Naive thymus-derived CD4-positive, alpha-beta T cell (primary cell): ENCODE measurements around the gene ZNF451. TPM values are rescaled to one million over a fixed set of nuclear protein-coding genes. Genes with fewer than 3 reads are reported as not detected.
A peak's percentile ranks its signal among the peaks of the same experiment; 100 is the strongest.
"Not testable (repeated sequence)": the region's sequence is repeated elsewhere in the genome, so short reads cannot be mapped to it uniquely, and the experiment has no call there.

Experiments
- ATAC-seq: fragments of 150-1000 bp; cut with Tn5 transposase; 2 replicates; pipeline ENCODE4 v1.10.0; 2021; ENCODE audit warnings: mild to moderate bottlenecking, moderate library complexity
- CTCF ChIA-PET: fragments of 350-600 bp; sonication (Branson Sonifier 250); formaldehyde crosslinking; loops from one replicate; lab custom pipeline; 2021; ENCODE audit warnings: antibody characterized with exemption; lab: Charles Lee
- POLR2A ChIA-PET: fragments of 350-600 bp; sonication (Branson Sonifier 250); formaldehyde crosslinking; loops from one replicate; lab custom pipeline; 2021; ENCODE audit warnings: antibody characterized with exemption, inconsistent platforms; lab: Charles Lee
- DNase-seq, 9 donors: peaks; one replicate each; pipeline versions ENCODE4 v3.0.0 to v3.0.0-alpha.2; 2020 to 2022; ENCODE audit warnings: mixed read lengths in 1 of 9
- H3K27ac ChIP-seq: one replicate; pipeline ENCODE4 v1.7.0; 2013; ENCODE audit warnings: mild to moderate bottlenecking, low read depth, low read length, moderate library complexity
- H3K27me3 ChIP-seq, 2 donors: one replicate each; pipeline ENCODE4 v1.7.0; 2013; ENCODE audit warnings: low read length in 2 of 2, mild to moderate bottlenecking in 2 of 2, moderate library complexity in 2 of 2; ENCODE audit not compliant: control insufficient read depth in 2 of 2, insufficient read depth in 2 of 2
- H3K36me3 ChIP-seq, 3 experiments: 1 replicate in 2 of 3; 2 replicates in 1 of 3; pipeline ENCODE4 v1.7.0; 2013; ENCODE audit warnings: low read length in 3 of 3, mild to moderate bottlenecking in 3 of 3, moderate library complexity in 1 of 3; ENCODE audit not compliant: insufficient read depth in 3 of 3, control insufficient read depth in 2 of 3
- H3K4me1 ChIP-seq, 2 donors: one replicate each; pipeline ENCODE4 v1.7.0; 2013; ENCODE audit warnings: low read length in 2 of 2, mild to moderate bottlenecking in 2 of 2, moderate library complexity in 1 of 2; ENCODE audit not compliant: control insufficient read depth in 2 of 2, insufficient read depth in 2 of 2
- H3K4me3 ChIP-seq: 2 replicates; pipeline ENCODE4 v1.7.0; 2013; ENCODE audit warnings: mild to moderate bottlenecking, low read length
- H3K9me3 ChIP-seq, 3 experiments: 1 replicate in 2 of 3; 2 replicates in 1 of 3; pipeline ENCODE4 v1.7.0; 2013; ENCODE audit warnings: low read length in 3 of 3; ENCODE audit not compliant: control insufficient read depth in 2 of 3
- H3K27ac Mint-ChIP-seq, 9 donors: one replicate each; pipeline ENCODE4 v1.8.0; 2020 to 2022; ENCODE audit warnings: mixed read lengths in 9 of 9, mild to moderate bottlenecking in 8 of 9, moderate library complexity in 5 of 9, inconsistent platforms in 2 of 9
- H3K27me3 Mint-ChIP-seq, 5 donors: one replicate each; pipeline ENCODE4 v1.8.0; 2021 to 2022; ENCODE audit warnings: mixed read lengths in 5 of 5, mild to moderate bottlenecking in 1 of 5
- H3K36me3 Mint-ChIP-seq, 5 donors: one replicate each; pipeline ENCODE4 v1.8.0; 2020 to 2022; ENCODE audit warnings: mixed read lengths in 5 of 5, mild to moderate bottlenecking in 3 of 5, inconsistent platforms in 1 of 5
- H3K4me1 Mint-ChIP-seq, 7 donors: one replicate each; pipeline ENCODE4 v1.8.0; 2020 to 2022; ENCODE audit warnings: mixed read lengths in 7 of 7, mild to moderate bottlenecking in 3 of 7, inconsistent platforms in 1 of 7
- H3K4me3 Mint-ChIP-seq, 10 donors: one replicate each; pipeline ENCODE4 v1.8.0; 2020 to 2022; ENCODE audit warnings: mild to moderate bottlenecking in 10 of 10, mixed read lengths in 10 of 10, moderate library complexity in 6 of 10, inconsistent platforms in 2 of 10
- H3K9me3 Mint-ChIP-seq, 11 donors: one replicate each; pipeline ENCODE4 v1.8.0; 2020 to 2022; ENCODE audit warnings: mixed read lengths in 11 of 11, mild to moderate bottlenecking in 4 of 11, inconsistent platforms in 1 of 11, moderate library complexity in 1 of 11
- intact Hi-C, 2 donors: fragments of 100-400 bp; cut with micrococcal nuclease; formaldehyde crosslinking; loops; one replicate each; pipeline ENCODE4 v1.15.1; 2023
- polyA plus RNA-seq, 2 donors: library from polyadenylated mRNA; unstranded; fragments of 300-500 nt; fragmentation: Illumina TruSeq; gene quantifications; one replicate each; pipeline ENCODE4 v1.2.3, GENCODE V29; 2021
- total RNA-seq, 6 experiments: library from RNA in 5 of 6; stranded (reverse) in 5 of 6; gene quantifications; 1 replicate in 5 of 6; 2 replicates in 1 of 6; pipeline ENCODE4 v1.2.3 and lab custom pipeline; 2021 to 2026

Gene ZNF451
- total and polyA plus RNA-seq, 7 experiments from 2014 or later, result 29.8 to 116 (median 96.2) TPM

GRCh38 chr6:57047257-57047585, 42.8 kb upstream of the ZNF451 start:
- H3K9me3 Mint-ChIP-seq, POLR2A ChIA-PET, H3K4me1 ChIP-seq, H3K27me3 ChIP-seq, CTCF ChIA-PET, H3K27ac ChIP-seq, H3K4me3 ChIP-seq, H3K9me3 ChIP-seq, H3K27ac Mint-ChIP-seq, DNase-seq, H3K4me3 Mint-ChIP-seq: not testable (repeated sequence)
- H3K36me3 Mint-ChIP-seq, result peaks cover 0 to 22% (median 4%) of the 10 kb centered on the region in 5 donors
- peaks cover 0 to 13% (median 3%) of the 10 kb centered on the region in 3 experiments for H3K36me3 ChIP-seq
- peak; percentile 43 for ATAC-seq
- intact Hi-C loops, result loop anchor here in 1 of 2 donors (2.0 kb wide), 2 partner anchors 176 to 270 kb away; partner anchors contain the start of genes PRIM2 and RAB23
- peaks cover 21 to 41% (median 32%) of the 10 kb centered on the region in 7 donors for H3K4me1 Mint-ChIP-seq
- H3K27me3 Mint-ChIP-seq, result peaks cover 0 to 35% (median 1%) of the 10 kb centered on the region in 5 donors

- H3K4me1 ChIP-seq, CTCF ChIA-PET, H3K27ac ChIP-seq, H3K4me3 ChIP-seq, DNase-seq, H3K27me3 ChIP-seq, ATAC-seq, H3K9me3 Mint-ChIP-seq, H3K9me3 ChIP-seq, POLR2A ChIA-PET: not testable (repeated sequence)
- peaks cover 21 to 41% (median 32%) of the 10 kb centered on the region in 7 donors for H3K4me1 Mint-ChIP-seq
- peaks cover 0 to 22% (median 6%) of the 10 kb centered on the region in 5 donors for H3K36me3 Mint-ChIP-seq
- peak overlapping the region; percentile 44 to 86 (median 68) for H3K27ac Mint-ChIP-seq
- intact Hi-C loops, result loop anchor here (2.0 kb wide), 3 partner anchors 19 to 269 kb away; partner anchors contain the start of genes PRIM2 (in 2 of the 2) and RAB23 (in 1 of the 2)
- peak overlapping the region; percentile 46 to 84 (median 70) for H3K4me3 Mint-ChIP-seq
- peaks cover 0 to 30% (median 0%) of the 10 kb centered on the region in 5 donors for H3K27me3 Mint-ChIP-seq
- H3K36me3 ChIP-seq, result peaks cover 0 to 17% (median 6%) of the 10 kb centered on the region in 3 experiments
Measured at GRCh38 chr6:57047859-57048258, 42.1 kb upstream of the ZNF451 start.

- DNase-seq, result no peak
- intact Hi-C loops, result loop anchor here in 1 of 2 donors (2.0 kb wide), 2 partner anchors 18 to 268 kb away; partner anchors contain the start of gene PRIM2
- H3K4me3 ChIP-seq, result no peak overlapping the region
- ATAC-seq, result no peak
- H3K4me1 ChIP-seq, result peaks cover 0 to 9% of the 10 kb centered on the region in 2 donors
- CTCF ChIA-PET, result no interaction called here
- POLR2A ChIA-PET, result no interaction called here
- H3K4me1 Mint-ChIP-seq, result peaks cover 21 to 41% (median 32%) of the 10 kb centered on the region in 7 donors
- no peak overlapping the region for H3K27ac ChIP-seq
- peak overlapping the region in 6 of 9 donors; percentile 14 to 75 (median 58) for H3K27ac Mint-ChIP-seq
- peaks cover 0 to 23% (median 8%) of the 10 kb centered on the region in 3 experiments for H3K36me3 ChIP-seq
- H3K4me3 Mint-ChIP-seq, result peak overlapping the region; percentile 46 to 84 (median 68)
- peaks cover 0 to 24% (median 0%) of the 10 kb centered on the region in 5 donors for H3K27me3 Mint-ChIP-seq
- no peaks in the 10 kb centered on the region for H3K27me3 ChIP-seq
- peaks cover 0 to 27% (median 13%) of the 10 kb centered on the region in 5 donors for H3K36me3 Mint-ChIP-seq
- no peaks in the 10 kb centered on the region for H3K9me3 Mint-ChIP-seq
- H3K9me3 ChIP-seq, result no peaks in the 10 kb centered on the region
Measured at GRCh38 chr6:57048577-57048976, 41.4 kb upstream of the ZNF451 start.

GRCh38 chr6:57063847-57064246, 26.1 kb upstream of the ZNF451 start:
- Mint-ChIP-seq H3K27ac (no peak overlapping the region), H3K36me3 (peaks cover 0 to 43% (median 21%) of the 10 kb centered on the region in 5 donors), H3K4me1 (peaks cover 0 to 8% (median 0%) of the 10 kb centered on the region in 7 donors), H3K4me3 (no peak overlapping the region), H3K9me3 (no peaks in the 10 kb centered on the region), H3K27me3 (no peaks in the 10 kb centered on the region)
- peaks cover 0 to 11% (median 0%) of the 10 kb centered on the region in 3 experiments for H3K36me3 ChIP-seq
- no peaks in the 10 kb centered on the region for H3K27me3 ChIP-seq
- no peak for DNase-seq
- H3K9me3 ChIP-seq, result no peaks in the 10 kb centered on the region
- H3K4me1 ChIP-seq, result no peaks in the 10 kb centered on the region
- H3K4me3 ChIP-seq, result no peak overlapping the region
- intact Hi-C loops, result no loop called here
- H3K27ac ChIP-seq, result no peak overlapping the region
- ChIA-PET POLR2A (no interaction called here), CTCF (no interaction called here)
- no peak for ATAC-seq

GRCh38 chr6:57064809-57065208, 25.2 kb upstream of the ZNF451 start:
- ChIA-PET CTCF (no interaction called here), POLR2A (no interaction called here)
- Mint-ChIP-seq H3K27me3 (no peaks in the 10 kb centered on the region), H3K4me3 (no peak overlapping the region), H3K4me1 (peaks cover 0 to 8% (median 0%) of the 10 kb centered on the region in 7 donors), H3K36me3 (peaks cover 0 to 39% (median 18%) of the 10 kb centered on the region in 5 donors), H3K9me3 (no peaks in the 10 kb centered on the region), H3K27ac (peak overlapping the region in 1 of 9 donors; percentile 14)
- Histone ChIP-seq H3K4me1 (no peaks in the 10 kb centered on the region), H3K27ac (no peak overlapping the region), H3K4me3 (no peak overlapping the region), H3K9me3 (no peaks in the 10 kb centered on the region), H3K36me3 (peaks cover 0 to 11% (median 0%) of the 10 kb centered on the region in 3 experiments), H3K27me3 (no peaks in the 10 kb centered on the region)
- DNase-seq (no peak), ATAC-seq (no peak)
- intact Hi-C loops, result no loop called here

GRCh38 chr6:57068061-57068460, 21.9 kb upstream of the ZNF451 start:
- no peaks in the 10 kb centered on the region for H3K4me1 ChIP-seq
- H3K27me3 ChIP-seq, result no peaks in the 10 kb centered on the region
- ATAC-seq (no peak), DNase-seq (no peak)
- Mint-ChIP-seq H3K9me3 (no peaks in the 10 kb centered on the region), H3K4me3 (no peak overlapping the region), H3K4me1 (peaks cover 0 to 7% (median 0%) of the 10 kb centered on the region in 7 donors), H3K27ac (no peak overlapping the region), H3K27me3 (no peaks in the 10 kb centered on the region), H3K36me3 (peaks cover 0 to 20% (median 10%) of the 10 kb centered on the region in 5 donors)
- H3K4me3 ChIP-seq, result no peak overlapping the region
- intact Hi-C loops, result no loop called here
- ChIA-PET POLR2A (no interaction called here), CTCF (no interaction called here)
- H3K9me3 ChIP-seq, result no peaks in the 10 kb centered on the region
- no peak overlapping the region for H3K27ac ChIP-seq
- H3K36me3 ChIP-seq, result peaks cover 0 to 11% (median 0%) of the 10 kb centered on the region in 3 experiments

GRCh38 chr6:57069228-57069627, 20.8 kb upstream of the ZNF451 start:
- Histone ChIP-seq H3K27me3 (no peaks in the 10 kb centered on the region), H3K4me1 (no peaks in the 10 kb centered on the region), H3K27ac (no peak overlapping the region), H3K9me3 (no peaks in the 10 kb centered on the region), H3K4me3 (no peak overlapping the region), H3K36me3 (peaks cover 0 to 11% (median 0%) of the 10 kb centered on the region in 3 experiments)
- Mint-ChIP-seq H3K27ac (no peak overlapping the region), H3K36me3 (peaks cover 5 to 28% (median 14%) of the 10 kb centered on the region in 5 donors), H3K27me3 (no peaks in the 10 kb centered on the region), H3K4me1 (peaks cover 0 to 7% (median 0%) of the 10 kb centered on the region in 7 donors), H3K4me3 (no peak overlapping the region), H3K9me3 (no peaks in the 10 kb centered on the region)
- DNase-seq (no peak), ATAC-seq (no peak)
- intact Hi-C loops, result no loop called here
- CTCF ChIA-PET, result no interaction called here
- POLR2A ChIA-PET, result no interaction called here
